PC-9 (cell line): ENCODE measurements around the gene CD109. TPM values are rescaled to one million over a fixed set of nuclear protein-coding genes. Genes with fewer than 3 reads are reported as not detected.

Source experiments
- BruUV-seq: library from RNA; stranded (reverse); fragments of 400-500 nt; replicated peaks from 2 replicates; lab custom pipeline; 2021; lab: Mats Ljungman, UMichigan
- CTCF ChIA-PET: fragments of 300-600 bp; sonication (Branson Sonifier 250); formaldehyde crosslinking; loops from one replicate; lab custom pipeline; 2022; ENCODE audit warnings: antibody characterized with exemption; lab: Charles Lee
- POLR2A ChIA-PET: fragments of 300-600 bp; sonication (Branson Sonifier 250); formaldehyde crosslinking; loops from one replicate; lab custom pipeline; 2022; ENCODE audit warnings: antibody characterized with exemption; ENCODE audit not compliant: unreplicated experiment; lab: Charles Lee
- DNase-seq, 2 experiments: peaks; one replicate each; pipeline versions ENCODE4 v3.0.0 to v3.0.0-alpha.2; 2015 to 2022; ENCODE audit warnings: mixed read lengths in 1 of 2
- H2AFZ ChIP-seq: fragments of 200-600 bp; sonication (generic); 2 replicates; pipeline ENCODE4 v1.8.1; 2017; ENCODE audit warnings: antibody characterized with exemption
- H3F3A ChIP-seq: fragments of 200-600 bp; sonication (generic); 2 replicates; pipeline ENCODE4 v1.8.1; 2017; ENCODE audit warnings: antibody characterized with exemption, mild to moderate bottlenecking, low read depth; ENCODE audit not compliant: insufficient read depth
- H3K27ac ChIP-seq: fragments of 200-600 bp; sonication (generic); 2 replicates; pipeline ENCODE4 v1.6.1; 2016; ENCODE audit warnings: mixed run types
- H3K27me3 ChIP-seq: fragments of 200-600 bp; sonication (generic); 2 replicates; pipeline ENCODE4 v1.6.1; 2016; ENCODE audit warnings: low read depth, mixed run types; ENCODE audit not compliant: insufficient read depth
- H3K36me3 ChIP-seq: fragments of 200-600 bp; sonication (generic); 2 replicates; pipeline ENCODE4 v1.6.1; 2016; ENCODE audit warnings: low read depth, mixed run types
- H3K4me1 ChIP-seq: fragments of 200-600 bp; sonication (generic); replicated peaks from 2 replicates; pipeline ENCODE4 v1.6.1; 2016; ENCODE audit warnings: mixed run types; ENCODE audit not compliant: insufficient read depth
- H3K4me2 ChIP-seq: fragments of 200-600 bp; sonication (generic); 2 replicates; pipeline ENCODE4 v1.6.1; 2017; ENCODE audit warnings: mixed run types
- H3K4me3 ChIP-seq: fragments of 200-600 bp; sonication (generic); 2 replicates; pipeline ENCODE4 v1.6.1; 2016; ENCODE audit warnings: mixed run types
- H3K79me2 ChIP-seq: fragments of 200-600 bp; sonication (generic); 2 replicates; pipeline ENCODE4 v1.6.1; 2017; ENCODE audit warnings: low read depth, mixed run types
- H3K9me2 ChIP-seq: fragments of 200-600 bp; sonication (generic); 2 replicates; pipeline ENCODE4 v1.8.1; 2017; ENCODE audit warnings: mild to moderate bottlenecking; ENCODE audit not compliant: insufficient read depth
- H3K9me3 ChIP-seq: fragments of 200-600 bp; sonication (generic); 2 replicates; pipeline ENCODE4 v1.8.1; 2016; ENCODE audit warnings: low read depth; ENCODE audit not compliant: insufficient read depth
- H4K20me1 ChIP-seq: fragments of 200-600 bp; sonication (generic); 2 replicates; pipeline ENCODE4 v1.8.1; 2017; ENCODE audit not compliant: insufficient read depth
- CTCF ChIP-seq: fragments of 200-600 bp; sonication (generic); conservative IDR thresholded peaks from 2 replicates; pipeline ENCODE4 v1.6.1; 2017; ENCODE audit warnings: mixed run types, antibody characterized with exemption, mild to moderate bottlenecking, moderate library complexity
- EZH2 ChIP-seq: fragments of 200-600 bp; sonication (generic); IDR thresholded peaks from 2 replicates; pipeline ENCODE4 v1.8.0; 2017; ENCODE audit warnings: antibody characterized with exemption, low read depth
- intact Hi-C: fragments of 100-400 bp; cut with micrococcal nuclease; formaldehyde crosslinking; loops from one replicate; pipeline ENCODE4 v1.10.0; 2022; ENCODE audit not compliant: unreplicated experiment
- total RNA-seq: library from RNA; stranded (reverse); gene quantifications from 2 replicates; pipeline ENCODE4 v1.2.3, GENCODE V29; 2021

The CD109 gene
- total RNA-seq, 1 experiment from 2014 or later: 50.7 TPM

- intact Hi-C loops: loop anchor here (10.0 kb wide), 1 partner anchor 1782 kb away; no protein-coding TSS in a partner anchor
- H2AFZ ChIP-seq: no peak overlapping the region
- H3K36me3 ChIP-seq: no peaks in the 10 kb centered on the region
- no peaks in the 10 kb centered on the region; the same call in none of the 2 replicates for H3K9me3 ChIP-seq
- H4K20me1 ChIP-seq: no peaks in the 10 kb centered on the region
- no peak for DNase-seq
- no peak overlapping the region for H3K27ac ChIP-seq
- no peaks in the 10 kb centered on the region for H3K4me1 ChIP-seq
- ChIA-PET POLR2A (no interaction called here), CTCF (no interaction called here)
- TF ChIP-seq EZH2 (no peak), CTCF (no peak)
- H3K79me2 ChIP-seq: no peaks in the 10 kb centered on the region
- H3K4me2 ChIP-seq: no peak overlapping the region
- no peaks in the 10 kb centered on the region for H3K27me3 ChIP-seq
- H3K4me3 ChIP-seq: no peak overlapping the region
- no peaks in the 10 kb centered on the region for H3K9me2 ChIP-seq
- BruUV-seq: no TSS peak
- H3F3A ChIP-seq: no peaks in the 10 kb centered on the region
Observed at GRCh38 chr6:73752943-73753342, 56.9 kb downstream of the CD109 start.

GRCh38 chr6:73766040-73766439, 70.0 kb downstream of the CD109 start:
- no TSS peak for BruUV-seq
- Histone ChIP-seq H3F3A (no peaks in the 10 kb centered on the region), H3K27me3 (no peaks in the 10 kb centered on the region), H3K4me1 (no peaks in the 10 kb centered on the region), H3K4me3 (no peak overlapping the region), H3K79me2 (no peaks in the 10 kb centered on the region), H4K20me1 (no peaks in the 10 kb centered on the region), H3K4me2 (no peak overlapping the region), H3K36me3 (no peaks in the 10 kb centered on the region), H2AFZ (no peak overlapping the region), H3K27ac (no peak overlapping the region), H3K9me3 (no peaks in the 10 kb centered on the region), H3K9me2 (no peaks in the 10 kb centered on the region; the same call in 1 of the 2 replicates)
- intact Hi-C loops: no loop called here
- ChIA-PET CTCF (no interaction called here), POLR2A (interaction anchor here (0.6 kb wide), 2 partner anchors 1455 to 1891 kb away, joined by 4 to 5 read pairs; no protein-coding TSS in a partner anchor)
- no peak for TF ChIP-seq CTCF
- no peak for TF ChIP-seq EZH2
- DNase-seq: no peak

GRCh38 chr6:73768558-73768957, 72.6 kb downstream of the CD109 start:
- Histone ChIP-seq H3K27ac (no peak overlapping the region), H3K4me1 (peaks cover 10% of the 10 kb centered on the region), H3K9me2 (no peaks in the 10 kb centered on the region; the same call in 1 of the 2 replicates), H2AFZ (no peak overlapping the region), H3K27me3 (no peaks in the 10 kb centered on the region), H3K79me2 (no peaks in the 10 kb centered on the region), H3F3A (no peaks in the 10 kb centered on the region; the same call in 1 of the 2 replicates), H3K9me3 (no peaks in the 10 kb centered on the region), H3K4me2 (no peak overlapping the region), H3K36me3 (no peaks in the 10 kb centered on the region), H3K4me3 (no peak overlapping the region), H4K20me1 (no peaks in the 10 kb centered on the region)
- CTCF ChIA-PET: interaction anchor here (0.5 kb wide), 1 partner anchor 1176 kb away, joined by 3 read pairs; no protein-coding TSS in a partner anchor
- DNase-seq: no peak
- no TSS peak for BruUV-seq
- intact Hi-C loops: no loop called here
- TF ChIP-seq CTCF (no peak), EZH2 (no peak)
- POLR2A ChIA-PET: no interaction called here
